HG03460 (cell line): ENCODE results near the gene KLHL35.
"Not testable (repeated sequence)": the region's sequence is repeated elsewhere in the genome, so short reads cannot be mapped to it uniquely, and the experiment has no call there.

Source experiments
- ATAC-seq: cut with Tn5 transposase; IDR thresholded peaks from one replicate; pipeline ENCODE4 v1.9.1; 2021; ENCODE audit not compliant: unreplicated experiment

Gene KLHL35

DNA sequence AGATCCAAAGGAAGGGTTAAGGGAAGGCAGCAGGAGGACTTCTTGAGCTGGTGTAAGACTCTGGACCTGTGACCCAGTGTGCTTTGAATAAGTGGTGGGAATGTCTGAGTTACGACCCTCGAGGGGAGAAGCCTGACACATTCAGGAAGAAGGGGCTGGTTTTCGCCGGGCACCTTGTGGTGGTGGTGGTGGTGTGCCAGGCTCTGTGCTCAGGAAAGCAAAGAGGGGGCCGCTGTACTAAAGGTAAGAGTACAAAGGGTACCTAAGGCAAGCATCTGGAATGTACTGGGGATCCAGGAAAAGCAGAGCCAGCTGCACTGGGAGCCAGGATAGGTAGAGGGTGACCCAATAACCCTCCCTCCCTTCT is 6.3 kb downstream of the KLHL35 start:
- ATAC-seq: no peak

GRCh38 chr11:75425422-75425821 is 7.6 kb downstream of the KLHL35 start:
- no peak for ATAC-seq

- ATAC-seq: no peak
Observed at GRCh38 chr11:75424396-75424795, 8.6 kb downstream of the KLHL35 start.

- ATAC-seq: no peak
Observed at GRCh38 chr11:75423721-75424120, 9.3 kb downstream of the KLHL35 start.

DNA sequence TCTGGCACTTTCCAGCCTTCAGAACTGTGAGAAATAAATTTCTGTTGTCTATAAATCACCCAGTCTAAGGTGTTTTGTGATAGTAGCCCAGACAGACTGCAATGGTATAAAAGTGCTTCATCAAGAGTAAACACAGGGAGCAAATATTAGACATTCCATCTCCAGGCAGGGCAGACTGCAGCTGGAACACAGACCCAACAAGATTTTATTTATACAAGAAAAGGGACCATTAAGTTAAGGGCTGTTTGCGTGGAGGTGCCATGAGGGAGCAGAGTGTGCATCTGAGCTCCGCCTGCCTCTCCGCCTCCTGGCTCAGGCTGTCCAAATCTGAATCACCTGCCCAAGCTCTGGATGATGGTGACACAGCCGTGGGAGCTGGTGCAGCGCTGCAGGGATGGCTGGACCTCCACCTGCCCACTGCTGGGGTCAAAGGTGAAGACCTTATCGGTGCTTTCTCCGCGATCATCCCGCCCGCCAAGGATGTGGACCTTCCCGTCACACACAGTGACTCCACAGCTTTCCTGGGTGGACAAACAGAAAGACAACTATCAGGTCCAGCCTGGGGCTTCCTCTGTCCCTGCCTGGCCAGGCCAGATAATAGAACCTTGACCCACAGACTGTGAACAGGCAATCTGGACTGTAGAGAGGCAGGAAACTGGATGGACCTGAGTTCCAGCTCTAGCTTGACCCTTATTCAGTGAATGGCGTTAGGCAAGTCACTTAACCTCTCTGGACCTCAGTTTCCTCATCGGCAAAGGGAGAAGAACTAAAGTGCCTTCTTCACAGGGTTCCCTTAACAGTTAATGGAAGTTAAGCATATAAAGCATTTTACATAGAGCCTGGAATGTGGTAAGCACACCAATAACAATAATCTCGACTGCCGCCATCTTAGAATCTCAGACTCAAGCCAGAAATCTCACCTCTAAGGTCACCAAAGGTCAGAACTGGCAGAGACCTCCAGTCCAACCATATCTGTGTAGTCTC is 10.5 kb downstream of the KLHL35 start:
- no peak for ATAC-seq

- ATAC-seq: no peak
Observed at GRCh38 chr11:75421902-75422247, 11.1 kb downstream of the KLHL35 start.

- ATAC-seq: no peak
Observed at GRCh38 chr11:75421035-75421602, 11.9 kb downstream of the KLHL35 start.

DNA sequence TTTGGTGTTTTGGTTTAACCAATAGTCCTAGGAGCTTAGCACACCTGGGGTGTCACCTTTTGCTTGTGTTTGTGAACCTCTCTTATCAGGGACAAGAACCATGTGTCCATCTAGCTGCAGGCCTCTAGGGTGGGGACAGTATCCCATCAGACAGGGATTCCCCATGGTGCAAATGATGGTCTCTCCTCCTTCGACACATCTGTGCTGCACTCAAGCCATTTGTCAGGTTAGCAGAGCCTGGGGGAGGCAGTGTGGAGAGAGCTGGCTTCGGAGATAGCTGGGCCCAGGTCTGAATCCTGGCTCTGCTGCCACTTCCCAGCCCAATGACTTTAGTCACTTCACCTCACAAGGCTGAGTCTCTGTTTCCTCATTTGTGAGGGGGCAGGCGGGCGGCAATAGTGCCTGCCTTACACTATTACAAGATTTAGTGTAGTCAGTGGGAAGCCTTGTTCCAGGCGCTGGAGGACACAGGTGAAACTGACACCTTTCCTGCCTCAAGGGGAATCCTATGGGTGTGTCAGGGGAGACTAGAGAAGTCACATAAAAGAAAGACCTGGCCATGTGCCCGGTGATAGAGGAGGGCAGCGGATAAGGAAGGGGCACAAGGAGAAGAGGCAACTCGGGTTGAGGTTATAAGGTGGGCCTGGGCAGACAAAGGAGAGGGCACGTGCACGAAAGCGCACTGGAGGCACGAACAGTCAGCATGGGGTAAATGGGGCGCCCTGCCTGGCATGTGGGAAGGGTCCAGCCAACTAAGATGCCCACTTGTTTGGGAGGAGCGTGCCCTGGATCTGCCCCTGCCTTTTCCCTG is 12.6 kb downstream of the KLHL35 start:
- ATAC-seq: no peak

DNA sequence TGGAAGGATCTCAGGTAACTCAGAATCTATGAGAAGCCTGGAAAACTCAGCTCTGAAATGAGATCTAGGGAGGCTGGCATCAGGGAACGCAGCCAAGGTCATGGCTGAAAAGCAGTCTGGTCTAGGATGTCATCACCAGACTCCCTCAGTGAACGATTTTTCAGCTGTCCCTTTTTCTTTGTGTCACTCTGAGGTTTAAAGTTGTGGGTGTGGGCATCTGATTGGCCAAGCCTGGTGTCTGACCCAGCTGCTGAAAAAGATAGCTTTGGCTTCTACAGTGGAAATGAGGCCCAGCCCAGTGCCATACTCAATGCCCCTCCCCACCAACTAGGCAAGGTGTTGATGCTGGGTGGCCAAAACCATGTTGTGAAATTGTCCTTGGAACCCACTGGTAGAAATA is 19.1 kb downstream of the KLHL35 start:
- ATAC-seq: no peak

DNA sequence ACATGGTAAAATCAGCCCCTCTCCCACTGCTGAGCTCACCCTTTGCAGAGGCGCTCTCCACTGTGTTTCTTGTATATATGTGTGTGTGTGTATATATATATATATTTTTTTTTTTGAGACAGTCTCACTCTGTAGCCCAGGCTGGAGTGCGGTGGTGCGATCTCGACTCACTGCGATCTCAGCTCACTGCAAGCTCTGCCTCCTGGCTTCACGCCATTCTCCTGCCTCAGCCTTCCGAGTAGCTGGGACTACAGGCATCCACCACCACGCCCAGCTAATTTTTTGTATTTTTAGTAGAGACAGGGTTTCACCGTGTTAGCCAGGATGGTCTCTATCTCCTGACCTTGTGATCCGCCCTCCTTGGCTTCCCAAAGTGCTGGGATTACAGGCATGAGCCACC is 19.9 kb downstream of the KLHL35 start:
- ATAC-seq: not testable (repeated sequence)

DNA sequence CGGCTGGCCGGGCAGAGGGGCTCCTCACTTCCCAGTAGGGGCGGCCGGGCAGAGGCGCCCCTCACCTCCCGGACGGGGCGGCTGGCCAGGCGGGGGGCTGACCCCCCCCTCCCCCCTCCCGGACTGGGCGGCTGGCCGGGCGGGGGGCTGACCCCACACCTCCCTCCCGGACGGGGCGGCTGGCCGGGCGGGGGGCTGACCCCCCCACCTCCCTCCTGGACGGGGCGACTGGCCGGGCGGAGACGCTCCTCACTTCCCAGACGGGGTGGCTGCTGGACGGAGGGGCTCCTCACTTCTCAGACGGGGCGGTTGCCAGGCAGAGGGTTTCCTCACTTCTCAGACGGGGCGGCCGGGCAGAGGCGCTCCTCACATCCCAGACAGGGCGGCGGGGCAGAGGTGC is 23.0 kb downstream of the KLHL35 start:
- ATAC-seq: not testable (repeated sequence)

DNA sequence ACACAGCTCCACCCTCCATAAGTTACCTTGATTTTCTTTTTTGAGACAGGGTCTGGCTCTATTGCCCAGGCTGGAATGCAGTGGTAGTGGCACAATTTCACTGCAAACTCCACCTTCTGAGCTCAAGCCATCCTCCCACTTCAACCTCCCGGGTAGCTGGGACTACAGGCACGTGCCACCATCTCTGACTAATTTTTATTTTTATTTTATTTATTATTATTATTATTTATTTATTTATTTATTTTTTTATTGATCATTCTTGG is 24.1 kb downstream of the KLHL35 start:
- no peak for ATAC-seq

GRCh38 chr11:75406338-75406777 is 26.6 kb downstream of the KLHL35 start:
- no peak for ATAC-seq

- ATAC-seq: no peak
Observed at GRCh38 chr11:75403983-75404658, 28.9 kb downstream of the KLHL35 start.

GRCh38 chr11:75403037-75403436 is 30.0 kb downstream of the KLHL35 start:
- ATAC-seq: no peak

- no peak for ATAC-seq
Observed at GRCh38 chr11:75402002-75402773, 30.8 kb downstream of the KLHL35 start.

GRCh38 chr11:75400146-75400865 is 32.7 kb downstream of the KLHL35 start:
- ATAC-seq: no peak

DNA sequence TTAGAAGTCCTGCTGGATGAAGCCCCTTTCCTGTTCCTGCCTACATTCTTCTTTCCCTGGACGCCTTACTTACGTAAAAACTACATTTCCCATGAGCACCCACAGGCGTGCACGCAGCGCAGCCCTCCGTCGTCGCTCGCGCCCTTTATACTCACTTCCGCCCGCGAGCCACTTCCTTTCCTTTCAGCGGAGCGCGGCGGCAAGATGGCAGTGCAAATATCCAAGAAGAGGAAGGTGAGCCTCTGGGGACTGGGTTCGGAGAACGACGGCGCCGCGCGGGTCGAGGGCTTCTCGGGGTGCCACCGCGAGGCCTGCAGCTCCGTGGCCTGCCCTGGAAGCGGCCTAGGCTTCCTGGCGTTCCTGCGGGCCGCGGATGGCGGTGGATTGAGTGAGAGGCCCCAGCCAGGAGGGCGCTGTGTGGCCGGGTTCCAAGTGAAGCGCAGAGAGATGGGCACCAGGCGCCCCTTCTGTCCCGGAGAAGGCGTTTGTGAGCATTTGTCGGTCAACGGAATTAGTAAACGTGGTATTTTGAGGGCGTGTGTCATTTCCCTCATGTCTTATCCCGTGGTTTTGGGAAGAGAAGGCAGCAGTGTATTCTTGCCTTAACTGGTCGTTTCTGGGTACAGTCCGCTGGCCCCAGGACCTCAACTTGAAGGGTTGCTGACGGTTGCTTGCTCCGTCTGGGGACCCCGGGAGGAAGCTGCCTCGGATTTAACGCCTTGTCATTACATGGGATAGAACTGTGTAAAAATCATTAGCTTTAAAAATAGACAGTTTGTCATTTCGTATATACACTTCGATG is 33.5 kb downstream of the KLHL35 start, which contains the start of gene RPS3:
Gene RPS3, plus strand, starts transcription at position 175 of the 802 bp plus-strand sequence. Its CDS starts 30 bp downstream, at position 205.
- peak; percentile 94 for ATAC-seq

GRCh38 chr11:75398906-75399305 is 34.1 kb downstream of the KLHL35 start:
- ATAC-seq: no peak
